K562 (cell line): Measurements from ENCODE around the gene ATXN7L2. TPM values are rescaled to one million over a fixed set of nuclear protein-coding genes. Genes with fewer than 3 reads are reported as not detected.
A peak's percentile ranks its signal among the peaks of the same experiment; 100 is the strongest.

Experiments used
- ATAC-seq: fragments of 200-7000 bp; cut with Tn5 transposase; 3 replicates; pipeline ENCODE4 v1.9.1; 2020; ENCODE audit warnings: moderate library complexity
- BruUV-seq: library from RNA; stranded (reverse); fragments of 400-500 nt; replicated peaks from 2 replicates; lab custom pipeline; 2021; lab: Mats Ljungman, UMichigan
- CTCF ChIA-PET: fragments of 300-600 bp; formaldehyde crosslinking; extraction: SDS; loops from one replicate; lab custom pipeline; 2021; ENCODE audit warnings: low intra/inter-chr PET ratio; lab: Yijun Ruan, JAX
- POLR2A ChIA-PET: fragments of 300-600, 350-650 bp; sonication (Branson Sonifier 250); formaldehyde crosslinking; extraction: SDS; loops from one replicate; lab custom pipeline; 2021; ENCODE audit warnings: antibody characterized with exemption, inconsistent platforms; lab: Yijun Ruan, JAX
- DNase-seq, 4 experiments: peaks; one replicate each; pipeline versions ENCODE4 v3.0.0 to v3.0.0-alpha.2; 2011 to 2018; ENCODE audit warnings: low spot score in 3 of 4, mixed read lengths in 3 of 4; ENCODE audit errors: extremely low read depth in 1 of 4
- FAIRE-seq: peaks from 2 replicates; lab custom pipeline; 2011; peaks lifted over from hg19 to GRCh38; lab: Jason Lieb, UNC
- H2AFZ ChIP-seq: 2 replicates; pipeline ENCODE4 v1.6.0; 2011; ENCODE audit warnings: low read depth, low read length, control low read depth, inconsistent platforms
- H3K27ac ChIP-seq: fragments of 200-600 bp; 3 replicates; pipeline ENCODE4 v1.8.0; 2011; ENCODE audit warnings: low read depth, mild to moderate bottlenecking, control low read depth, inconsistent platforms, low read length, moderate library complexity, mixed read lengths; ENCODE audit errors: extremely low read depth
- H3K27me3 ChIP-seq, 2 experiments: fragments of 300-600 bp in 1 of 2; 2 replicates in 1 of 2; 3 replicates in 1 of 2; pipeline versions ENCODE4 v1.6.0 to v1.8.0; 2011; ENCODE audit warnings: inconsistent platforms in 2 of 2, low read length in 2 of 2, mild to moderate bottlenecking in 1 of 2, mixed read lengths in 1 of 2, moderate library complexity in 1 of 2; ENCODE audit not compliant: control insufficient read depth in 2 of 2, insufficient read depth in 2 of 2
- H3K36me3 ChIP-seq: fragments of 300-600 bp; 3 replicates; pipeline ENCODE4 v1.8.0; 2011; ENCODE audit warnings: mild to moderate bottlenecking, low read length, inconsistent platforms; ENCODE audit not compliant: control insufficient read depth, insufficient read depth
- H3K4me1 ChIP-seq, 2 experiments: fragments of 200-600 bp in 1 of 2; replicated peaks in 1 of 2; 2 replicates in 1 of 2; 3 replicates in 1 of 2; pipeline versions ENCODE4 v1.5.1 to v1.8.0; 2011; ENCODE audit warnings: inconsistent platforms in 2 of 2, low read length in 2 of 2, mild to moderate bottlenecking in 1 of 2, mixed read lengths in 1 of 2, moderate library complexity in 1 of 2; ENCODE audit not compliant: control insufficient read depth in 2 of 2, insufficient read depth in 2 of 2
- H3K4me2 ChIP-seq: 2 replicates; pipeline ENCODE4 v1.6.1; 2011; ENCODE audit warnings: low read length, control low read depth, inconsistent platforms, mixed read lengths; ENCODE audit not compliant: insufficient read depth
- H3K4me3 ChIP-seq: fragments of 200-600 bp; sonication (generic), shearing (Covaris generic); 2 replicates; pipeline ENCODE4 v1.5.1; 2016; ENCODE audit warnings: control low read depth, inconsistent platforms
- H3K79me2 ChIP-seq: fragments of 200-600 bp; 3 replicates; pipeline ENCODE4 v1.8.0; 2011; ENCODE audit warnings: low read length, inconsistent platforms; ENCODE audit not compliant: control insufficient read depth, insufficient read depth
- H3K9ac ChIP-seq, 2 experiments: 2 replicates each; pipeline versions ENCODE4 v1.6.0 to v1.6.1; 2011; ENCODE audit warnings: low read depth in 2 of 2, low read length in 2 of 2, control low read depth in 1 of 2, inconsistent platforms in 1 of 2, mild to moderate bottlenecking in 1 of 2, mixed read lengths in 1 of 2; ENCODE audit not compliant: insufficient read depth in 1 of 2
- H3K9me1 ChIP-seq: one replicate; pipeline ENCODE4 v1.6.0; 2011; ENCODE audit warnings: inconsistent platforms, mild to moderate bottlenecking, low read length, moderate library complexity; ENCODE audit not compliant: control insufficient read depth, insufficient read depth
- H3K9me3 ChIP-seq: replicated peaks from 2 replicates; pipeline ENCODE4 v1.5.1; 2011; ENCODE audit warnings: low read depth, low read length, inconsistent platforms; ENCODE audit not compliant: control insufficient read depth, insufficient read depth
- H4K20me1 ChIP-seq: replicated peaks from 2 replicates; pipeline ENCODE4 v1.6.1; 2011; ENCODE audit warnings: low read length, inconsistent platforms, mixed read lengths; ENCODE audit not compliant: control insufficient read depth, insufficient read depth
- C11orf30 ChIP-seq: fragments of 450-650 bp; IDR thresholded peaks from 2 replicates; pipeline ENCODE4 v1.6.1; 2016; ENCODE audit warnings: low read depth, mild to moderate bottlenecking
- CBFA2T2 ChIP-seq: fragments of 450-650 bp; conservative IDR thresholded peaks from 2 replicates; pipeline ENCODE4 v1.6.1; 2017; ENCODE audit warnings: mild to moderate bottlenecking
- CBFA2T3 ChIP-seq: fragments of 450-650 bp; IDR thresholded peaks from 2 replicates; pipeline ENCODE4 v1.6.1; 2017
- ELF1 ChIP-seq: fragments of 200-800 bp; sonication (Bioruptor generic); IDR thresholded peaks from 2 replicates; pipeline ENCODE4 v1.6.1; 2016; ENCODE audit warnings: missing genetic modification characterization, missing compliant biosample characterization
- HNRNPK ChIP-seq: fragments of 200-400 bp; formaldehyde crosslinking; IDR thresholded peaks from one replicate; pipeline ENCODE4 v1.6.1; 2018; ENCODE audit warnings: mild to moderate bottlenecking, low read depth, low read length; ENCODE audit not compliant: poor library complexity, severe bottlenecking
- JUND ChIP-seq, 2 experiments: IDR thresholded peaks; 2 replicates in 1 of 2; 3 replicates in 1 of 2; pipeline ENCODE4 v1.6.1; 2011; ENCODE audit warnings: borderline replicate concordance in 2 of 2, low read depth in 2 of 2, low read length in 2 of 2, improper control_type of control experiment in 1 of 2, missing biosample characterization in 1 of 2, missing genetic modification characterization in 1 of 2, missing genetic modification reagents in 1 of 2
- NFIC ChIP-seq: fragments of 450-650 bp; IDR thresholded peaks from 2 replicates; pipeline ENCODE4 v1.6.1; 2017; ENCODE audit warnings: mild to moderate bottlenecking, inconsistent platforms
- PBX2 ChIP-seq, 2 experiments: IDR thresholded peaks in 1 of 2; conservative IDR thresholded peaks in 1 of 2; 2 replicates each; pipeline ENCODE4 v1.6.1; 2016; ENCODE audit warnings: low read depth in 2 of 2, mild to moderate bottlenecking in 1 of 2, missing compliant biosample characterization in 1 of 2, missing genetic modification characterization in 1 of 2, moderate library complexity in 1 of 2
- POU5F1 ChIP-seq: fragments of 150-350 bp; IDR thresholded peaks from 2 replicates; pipeline ENCODE4 v1.6.1; 2014; ENCODE audit warnings: borderline replicate concordance, low read length, low read depth, mild to moderate bottlenecking; ENCODE audit not compliant: partially characterized antibody
- SETDB1 ChIP-seq: IDR thresholded peaks from one replicate; pipeline ENCODE4 v1.6.1; 2012; ENCODE audit warnings: low read length, control low read depth, inconsistent platforms
- SRSF7 ChIP-seq: fragments of 200-400 bp; formaldehyde crosslinking; optimal IDR thresholded peaks from 2 replicates; pipeline ENCODE3; 2017; ENCODE audit warnings: mild to moderate bottlenecking, low read depth, low read length
- TCF7 ChIP-seq: sonication (generic); IDR thresholded peaks from 2 replicates; pipeline ENCODE4 v1.6.1; 2016; ENCODE audit warnings: antibody characterized with exemption, borderline replicate concordance
- TEAD2 ChIP-seq: fragments of 450-650 bp; IDR thresholded peaks from 2 replicates; pipeline ENCODE4 v1.6.1; 2016; ENCODE audit warnings: missing genetic modification characterization, control low read depth, missing compliant biosample characterization
- ZNF146 ChIP-seq: IDR thresholded peaks from one replicate; pipeline ENCODE4 v1.6.1; 2018; ENCODE audit warnings: missing compliant biosample characterization; ENCODE audit not compliant: unreplicated experiment
- WGBS: fragments of 100-300 bp; shearing (Covaris generic); methylation state at CpG from one replicate; pipeline ENCODE4 v1.1.6; 2016; ENCODE audit warnings: low coverage, mixed read lengths; ENCODE audit not compliant: insufficient coverage; ENCODE audit errors: missing lambda C conversion rate; 5-methylcytosine and 5-hydroxymethylcytosine counted together
- in situ Hi-C: fragments of 300-500 bp; cut with MboI; formaldehyde crosslinking; loops from 4 replicates; pipeline ENCODE4 v1.15.0; 2018; ENCODE audit warnings: inconsistent platforms, mixed read lengths
- intact Hi-C: fragments of 100-400 bp; cut with micrococcal nuclease; formaldehyde crosslinking; loops from 2 replicates; pipeline ENCODE4 v1.14.2; 2022
- polyA plus RNA-seq, 8 experiments: library from polyadenylated mRNA; depleted of rRNA in 4 of 8; stranded (reverse) in 5 of 8; unstranded in 3 of 8; fragments of >200 nt; fragmentation: Nextera tagmentation in 2 of 8; fragmentation: Illumina TruSeq in 1 of 8; extraction: Ambion mirVana in 2 of 8; extraction: Trizol in 1 of 8; gene quantifications; 2 replicates each; pipeline versions ENCODE4 v1.2.1 to v1.2.3, GENCODE V29; 2011 to 2014; ENCODE audit warnings: inconsistent platforms in 1 of 8, missing spikeins in 1 of 8
- total RNA-seq, 7 experiments: library from RNA; depleted of rRNA in 6 of 7; stranded (reverse); fragments of >200 nt in 6 of 7; fragmentation: Illumina TruSeq in 2 of 7; extraction: Trizol in 2 of 7; gene quantifications; 2 replicates each; pipeline versions ENCODE4 v1.2.1 to v1.2.3, GENCODE V29; 2011 to 2021; ENCODE audit warnings: low replicate concordance in 1 of 7
- TF ChIP-seq, protein P1 (sequence below): fragments of 450-650 bp; IDR thresholded peaks from 2 replicates; pipeline ENCODE4 v1.6.1; 2017; ENCODE audit warnings: antibody characterized with exemption
- TF ChIP-seq, protein P2 (sequence below): fragments of 250-450 bp; sonication (Bioruptor Pico); IDR thresholded peaks from 2 replicates; pipeline ENCODE4 v1.8.0; 2022; ENCODE audit warnings: moderate library complexity, mild to moderate bottlenecking, inconsistent platforms

The ATXN7L2 gene
- total and polyA plus RNA-seq, 9 of the 15 experiments (the other 6 are each of a cell fraction or from before 2014, with no cell fraction given) = 0.21 to 10.4 (median 5.8) TPM

GRCh38 chr1:109476825-109477224 is 6.9 kb upstream of the ATXN7L2 start:
- intact Hi-C loops = no loop called here
- H3K9me1 ChIP-seq = no peaks in the 10 kb centered on the region
- 0 out of 4 replicates have a peak overlapping the region, but pooled peaks of 1 of the 2 experiments have one; percentile 4 for H3K9ac ChIP-seq
- peaks cover 6 to 11% of the 10 kb centered on the region in 2 experiments; a peak in 4 of 5 replicates for H3K4me1 ChIP-seq
- no peaks in the 10 kb centered on the region for H3K36me3 ChIP-seq
- BruUV-seq = no TSS peak
- FAIRE-seq (no peak), ATAC-seq (peak; percentile 15; the same call in 1 of the 3 replicates), DNase-seq (peak in 3 of 4 experiments; percentile 41 to 66 (median 61))
- H3K9me3 ChIP-seq = no peaks in the 10 kb centered on the region
- no peak overlapping the region for H3K27ac ChIP-seq
- CTCF ChIA-PET = no interaction called here
- H3K4me2 ChIP-seq = 0 out of 2 replicates have a peak overlapping the region, but pooled peaks have one; percentile 22
- in situ Hi-C loops = no loop called here
- H3K79me2 ChIP-seq = no peaks in the 10 kb centered on the region
- POLR2A ChIA-PET = interaction anchor here (0.8 kb wide), 1 partner anchor 33 kb away, joined by 3 read pairs; no protein-coding TSS in a partner anchor
- H2AFZ ChIP-seq = peak overlapping the region; percentile 10; the same call in 1 of the 2 replicates
- WGBS = 10% methylated on average over 8 of the region's 8 CpGs
- no peak overlapping the region for H3K4me3 ChIP-seq
- H4K20me1 ChIP-seq = 0 out of 2 replicates have a peak, but pooled peaks cover 4% of the 10 kb centered on the region
- H3K27me3 ChIP-seq = peaks cover 46 to 90% of the 10 kb centered on the region in 2 experiments
- TF ChIP-seq SETDB1 (no peak), TEAD2 (tag) (no peak), CBFA2T3 (peak; percentile 28; the same call in 1 of the 2 replicates), POU5F1 (no peak), CBFA2T2 (0 out of 2 replicates have a peak, but pooled peaks have one; percentile 2), C11orf30 (0 out of 2 replicates have a peak, but pooled peaks have one; percentile 7), NFIC (no peak), ELF1 (tag) (no peak), ZNF146 (CRISPR knock-in tag) (no peak), PBX2 (CRISPR knock-in tag; IDR thresholded peaks at IDR 0.05; ENCODE audit: low read depth) (no peak), PBX2 (tag; conservative IDR thresholded peaks at IDR 0.05; ENCODE audit: low read depth) (no peak), TCF7 (no peak), SRSF7 (no peak), JUND (IDR thresholded peaks at IDR 0.05; ENCODE audit: borderline replicate concordance, low read depth, low read length) (0 out of 2 replicates have a peak, but pooled peaks have one; percentile 31), JUND (tag; IDR thresholded peaks at IDR 0.05; ENCODE audit: borderline replicate concordance, low read depth, low read length) (0 out of 3 replicates have a peak, but pooled peaks have one; percentile 18), HNRNPK (no peak)
- TF ChIP-seq, protein P1, sequence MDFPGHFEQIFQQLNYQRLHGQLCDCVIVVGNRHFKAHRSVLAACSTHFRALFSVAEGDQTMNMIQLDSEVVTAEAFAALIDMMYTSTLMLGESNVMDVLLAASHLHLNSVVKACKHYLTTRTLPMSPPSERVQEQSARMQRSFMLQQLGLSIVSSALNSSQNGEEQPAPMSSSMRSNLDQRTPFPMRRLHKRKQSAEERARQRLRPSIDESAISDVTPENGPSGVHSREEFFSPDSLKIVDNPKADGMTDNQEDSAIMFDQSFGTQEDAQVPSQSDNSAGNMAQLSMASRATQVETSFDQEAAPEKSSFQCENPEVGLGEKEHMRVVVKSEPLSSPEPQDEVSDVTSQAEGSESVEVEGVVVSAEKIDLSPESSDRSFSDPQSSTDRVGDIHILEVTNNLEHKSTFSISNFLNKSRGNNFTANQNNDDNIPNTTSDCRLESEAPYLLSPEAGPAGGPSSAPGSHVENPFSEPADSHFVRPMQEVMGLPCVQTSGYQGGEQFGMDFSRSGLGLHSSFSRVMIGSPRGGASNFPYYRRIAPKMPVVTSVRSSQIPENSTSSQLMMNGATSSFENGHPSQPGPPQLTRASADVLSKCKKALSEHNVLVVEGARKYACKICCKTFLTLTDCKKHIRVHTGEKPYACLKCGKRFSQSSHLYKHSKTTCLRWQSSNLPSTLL = no peak
- TF ChIP-seq, protein P2, sequence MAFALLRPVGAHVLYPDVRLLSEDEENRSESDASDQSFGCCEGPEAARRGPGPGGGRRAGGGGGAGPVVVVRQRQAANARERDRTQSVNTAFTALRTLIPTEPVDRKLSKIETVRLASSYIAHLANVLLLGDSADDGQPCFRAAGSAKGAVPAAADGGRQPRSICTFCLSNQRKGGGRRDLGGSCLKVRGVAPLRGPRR (CRISPR knock-in tag) = no peak
